HepG2 (cell line): Measurements from ENCODE around the gene FXYD6. TPM values are rescaled to one million over a fixed set of nuclear protein-coding genes. Genes with fewer than 3 reads are reported as not detected.

ENCODE experiments used
- ATAC-seq: fragments of 200-7000 bp; cut with Tn5 transposase; 3 replicates; pipeline ENCODE4 v1.9.1; 2020; ENCODE audit warnings: mild to moderate bottlenecking, moderate library complexity
- BruUV-seq: library from RNA; stranded (reverse); fragments of 400-500 nt; replicated peaks from 2 replicates; lab custom pipeline; 2021; lab: Mats Ljungman, UMichigan
- CTCF ChIA-PET: fragments of 300-600 bp; formaldehyde crosslinking; extraction: SDS; loops from one replicate; lab custom pipeline; 2021; ENCODE audit warnings: low total read pairs, inconsistent platforms, low intra/inter-chr PET ratio; lab: Yijun Ruan, JAX
- POLR2A ChIA-PET: fragments of 350-600 bp; sonication (Branson Sonifier 250); formaldehyde crosslinking; loops from one replicate; lab custom pipeline; 2020; ENCODE audit warnings: antibody characterized with exemption, inconsistent platforms; lab: Yijun Ruan, JAX
- DNase-seq: peaks from one replicate; pipeline ENCODE4 v3.0.0-alpha.2; 2015; ENCODE audit warnings: low spot score
- FAIRE-seq: peaks from 3 replicates; lab custom pipeline; 2011; peaks lifted over from hg19 to GRCh38; lab: Jason Lieb, UNC
- H2AFZ ChIP-seq: one replicate; pipeline ENCODE4 v1.6.1; 2011; ENCODE audit warnings: low read length, inconsistent platforms
- H3K27ac ChIP-seq: fragments of 300-600 bp; 3 replicates; pipeline ENCODE4 v1.8.0; 2011; ENCODE audit warnings: mixed run types, mild to moderate bottlenecking, mixed read lengths, low read length, inconsistent platforms; ENCODE audit not compliant: insufficient read depth; ENCODE audit errors: extremely low read length
- H3K27me3 ChIP-seq, 2 experiments: fragments of 200-600 bp in 1 of 2; 2 replicates in 1 of 2; 3 replicates in 1 of 2; pipeline versions ENCODE4 v1.6.0 to v1.8.0; 2011; ENCODE audit warnings: low read length in 2 of 2, mild to moderate bottlenecking in 2 of 2, moderate library complexity in 2 of 2, inconsistent platforms in 1 of 2; ENCODE audit not compliant: insufficient read depth in 2 of 2, control insufficient read depth in 1 of 2
- H3K36me3 ChIP-seq, 2 experiments: fragments of 200-600 bp in 1 of 2; replicated peaks in 1 of 2; 2 replicates in 1 of 2; 3 replicates in 1 of 2; pipeline versions ENCODE4 v1.5.1 to v1.8.0; 2011; ENCODE audit warnings: low read length in 2 of 2, inconsistent platforms in 1 of 2; ENCODE audit not compliant: insufficient read depth in 2 of 2, control insufficient read depth in 1 of 2
- H3K4me1 ChIP-seq: 2 replicates; pipeline ENCODE4 v1.5.1; 2012; ENCODE audit warnings: low read length, inconsistent platforms; ENCODE audit not compliant: insufficient read depth
- H3K4me2 ChIP-seq: 2 replicates; pipeline ENCODE4 v1.6.0; 2011; ENCODE audit warnings: low read depth, low read length, inconsistent platforms
- H3K4me3 ChIP-seq, 3 experiments: fragments of 200-600 bp in 1 of 3; sonication (generic), shearing (Covaris generic) in 1 of 3; replicated peaks in 1 of 3; 2 replicates each; pipeline ENCODE4 v1.5.1; 2011 to 2016; ENCODE audit warnings: low read length in 3 of 3, inconsistent platforms in 2 of 3, low read depth in 2 of 3, mild to moderate bottlenecking in 2 of 3, control low read depth in 1 of 3, mixed read lengths in 1 of 3; ENCODE audit not compliant: insufficient read depth in 1 of 3
- H3K79me2 ChIP-seq: one replicate; pipeline ENCODE4 v1.6.1; 2011; ENCODE audit warnings: low read length, inconsistent platforms; ENCODE audit not compliant: insufficient read depth
- H3K9ac ChIP-seq: 2 replicates; pipeline ENCODE4 v1.6.0; 2011; ENCODE audit warnings: mild to moderate bottlenecking, low read depth, low read length, inconsistent platforms; ENCODE audit not compliant: insufficient read depth
- H3K9me3 ChIP-seq: 2 replicates; pipeline ENCODE4 v1.5.1; 2012; ENCODE audit warnings: mild to moderate bottlenecking, low read length
- H4K20me1 ChIP-seq: 2 replicates; pipeline ENCODE4 v1.6.0; 2011; ENCODE audit warnings: inconsistent platforms, mild to moderate bottlenecking, low read length, moderate library complexity; ENCODE audit not compliant: insufficient read depth
- HNRNPL ChIP-seq: fragments of 200-400 bp; formaldehyde crosslinking; IDR thresholded peaks from 2 replicates; pipeline ENCODE4 v1.6.1; 2017; ENCODE audit warnings: mild to moderate bottlenecking, low read depth, low read length
- KDM5B ChIP-seq: sonication (generic); formaldehyde crosslinking; IDR thresholded peaks from 2 replicates; pipeline ENCODE4 v1.4.0; 2020; ENCODE audit warnings: missing genetic modification reagents, mild to moderate bottlenecking, borderline replicate concordance
- MEIS2 ChIP-seq: sonication (generic); formaldehyde crosslinking; IDR thresholded peaks from 2 replicates; pipeline ENCODE4 v1.9.0; 2021; ENCODE audit warnings: mild to moderate bottlenecking, missing genetic modification reagents
- NR2F6 ChIP-seq, 2 experiments: IDR thresholded peaks; 2 replicates each; pipeline ENCODE4 v1.6.1; 2016; ENCODE audit warnings: antibody characterized with exemption in 1 of 2, mild to moderate bottlenecking in 1 of 2
- PHF21A ChIP-seq: sonication (generic); formaldehyde crosslinking; IDR thresholded peaks from 2 replicates; pipeline ENCODE4 v1.5.0; 2020; ENCODE audit warnings: mild to moderate bottlenecking, missing genetic modification reagents
- PLRG1 ChIP-seq: fragments of 450-650 bp; conservative IDR thresholded peaks from 2 replicates; pipeline ENCODE4 v1.6.1; 2016
- RBM22 ChIP-seq: fragments of 200-400 bp; formaldehyde crosslinking; optimal IDR thresholded peaks from 2 replicates; pipeline ENCODE3; 2017; ENCODE audit warnings: mild to moderate bottlenecking, low read length, moderate library complexity
- TBX3 ChIP-seq: fragments of 450-650 bp; IDR thresholded peaks from 2 replicates; pipeline ENCODE4 v1.6.1; 2017; ENCODE audit warnings: antibody characterized with exemption, mild to moderate bottlenecking, inconsistent platforms, borderline replicate concordance
- ZMAT3 ChIP-seq: sonication (generic); formaldehyde crosslinking; conservative IDR thresholded peaks from 2 replicates; pipeline ENCODE4 v1.7.0; 2021; ENCODE audit warnings: missing genetic modification reagents
- ZNF230 ChIP-seq: sonication (generic); formaldehyde crosslinking; IDR thresholded peaks from 2 replicates; pipeline ENCODE4 v1.4.0; 2020; ENCODE audit warnings: mild to moderate bottlenecking, missing genetic modification reagents
- ZNF564 ChIP-seq: sonication (generic); formaldehyde crosslinking; IDR thresholded peaks from 2 replicates; pipeline ENCODE4 v1.8.1; 2023; ENCODE audit warnings: mild to moderate bottlenecking, missing genetic modification reagents
- ZNF780A ChIP-seq: sonication (generic); formaldehyde crosslinking; IDR thresholded peaks from 2 replicates; pipeline ENCODE4 v1.8.0; 2022; ENCODE audit warnings: mild to moderate bottlenecking, missing genetic modification reagents, moderate library complexity
- ZSCAN29 ChIP-seq: sonication (generic); formaldehyde crosslinking; conservative IDR thresholded peaks from 2 replicates; pipeline ENCODE4 v1.4.0; 2020; ENCODE audit warnings: mild to moderate bottlenecking, missing genetic modification reagents
- WGBS: methylation state at CpG from one replicate; pipeline ENCODE4 v1.1.6; 2017; ENCODE audit warnings: low lambda C conversion rate; 5-methylcytosine and 5-hydroxymethylcytosine counted together
- in situ Hi-C: cut with HindIII; loops from 2 replicates; pipeline ENCODE4 v1.10.0; 2017; ENCODE audit warnings: low pct_unique_long_range_greater_than_20kb; ENCODE audit not compliant: extremely low pct_ligation_motif_present
- intact Hi-C: fragments of 100-400 bp; cut with micrococcal nuclease; formaldehyde crosslinking; loops from one replicate; pipeline ENCODE4 v1.10.0; 2022; ENCODE audit not compliant: unreplicated experiment
- polyA plus RNA-seq, 8 experiments: library from polyadenylated mRNA; depleted of rRNA in 3 of 8; stranded (reverse) in 7 of 8; unstranded in 1 of 8; fragments of >200 nt; fragmentation: Illumina TruSeq in 4 of 8; extraction: Trizol in 4 of 8; gene quantifications; 2 replicates each; pipeline versions ENCODE4 v1.2.1 to v1.2.3, GENCODE V29; 2011 to 2016; ENCODE audit warnings: low read depth in 4 of 8, missing spikeins in 1 of 8, mixed read lengths in 1 of 8; ENCODE audit not compliant: insufficient read depth in 1 of 8
- total RNA-seq, 5 experiments: library from RNA; depleted of rRNA; stranded (reverse); fragments of >200 nt; fragmentation: Illumina TruSeq; extraction: Trizol; gene quantifications; 2 replicates each; pipeline ENCODE4 v1.2.3, GENCODE V29; 2016; ENCODE audit warnings: low read depth in 1 of 5
- TF ChIP-seq, protein P1 (sequence below): sonication (generic); formaldehyde crosslinking; IDR thresholded peaks from 2 replicates; pipeline ENCODE4 v1.5.1; 2020; ENCODE audit warnings: mild to moderate bottlenecking, missing genetic modification reagents, borderline replicate concordance
- TF ChIP-seq, protein P2 (sequence below): IDR thresholded peaks from 2 replicates; pipeline ENCODE4 v1.6.1; 2016; ENCODE audit warnings: mild to moderate bottlenecking
- TF ChIP-seq, protein P3 (sequence below): sonication (generic); formaldehyde crosslinking; IDR thresholded peaks from 2 replicates; pipeline ENCODE4 v1.4.0; 2020; ENCODE audit warnings: missing genetic modification reagents
- TF ChIP-seq, protein P4 (sequence below): IDR thresholded peaks from 2 replicates; pipeline ENCODE4 v1.6.1; 2016; ENCODE audit warnings: low read depth
- TF ChIP-seq, protein P5 (sequence below): sonication (generic); formaldehyde crosslinking; IDR thresholded peaks from 2 replicates; pipeline ENCODE4 v1.4.0; 2020; ENCODE audit warnings: mild to moderate bottlenecking, missing genetic modification reagents
- TF ChIP-seq, protein P6 (sequence below): sonication (generic); formaldehyde crosslinking; IDR thresholded peaks from 2 replicates; pipeline ENCODE4 v1.5.0; 2020; ENCODE audit warnings: missing genetic modification reagents

The FXYD6 gene
- total and polyA plus RNA-seq, 2 of the 13 experiments (the other 11 are each of a cell fraction or from before 2014, with no cell fraction given) = not detected

DNA sequence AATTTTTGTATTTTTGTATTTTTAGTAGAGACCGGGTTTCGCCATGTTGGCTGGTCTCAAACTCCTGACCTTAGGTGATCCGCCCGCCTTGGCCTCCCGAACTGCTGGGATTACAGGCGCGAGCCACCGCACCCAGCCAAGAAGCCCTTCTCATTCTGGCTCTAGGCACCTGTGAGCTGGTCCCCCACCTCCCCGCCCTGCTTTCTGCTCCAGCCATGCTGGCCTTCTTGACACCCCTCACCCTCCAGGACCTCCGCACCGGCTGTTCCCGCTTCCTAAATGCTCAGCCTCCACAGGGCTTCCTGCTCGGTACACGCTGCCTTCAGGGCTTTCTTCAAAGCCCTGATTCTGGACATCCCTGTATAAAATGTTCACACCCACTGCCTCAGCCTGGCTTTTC is 46.4 kb downstream of the FXYD6 start:
- no TSS peak for BruUV-seq
- POLR2A ChIA-PET = no interaction called here
- Histone ChIP-seq H4K20me1 (no peaks in the 10 kb centered on the region), H3K9me3 (no peaks in the 10 kb centered on the region), H3K4me2 (no peak overlapping the region), H3K27ac (no peak overlapping the region), H3K4me1 (peaks cover 77% of the 10 kb centered on the region), H3K36me3 (no peaks in the 10 kb centered on the region), H3K79me2 (no peaks in the 10 kb centered on the region), H3K27me3 (peaks cover 4 to 31% of the 10 kb centered on the region in 2 experiments; a peak in 4 of 5 replicates), H3K4me3 (no peak overlapping the region), H3K9ac (no peak overlapping the region), H2AFZ (no peak overlapping the region)
- CTCF ChIA-PET = no interaction called here
- ATAC-seq (no peak), FAIRE-seq (no peak), DNase-seq (no peak)
- TF ChIP-seq ZNF564 (CRISPR knock-in tag) = no peak
- no peak for TF ChIP-seq ZMAT3 (CRISPR knock-in tag)
- TF ChIP-seq ZNF780A = no peak
- TF ChIP-seq, protein P1, sequence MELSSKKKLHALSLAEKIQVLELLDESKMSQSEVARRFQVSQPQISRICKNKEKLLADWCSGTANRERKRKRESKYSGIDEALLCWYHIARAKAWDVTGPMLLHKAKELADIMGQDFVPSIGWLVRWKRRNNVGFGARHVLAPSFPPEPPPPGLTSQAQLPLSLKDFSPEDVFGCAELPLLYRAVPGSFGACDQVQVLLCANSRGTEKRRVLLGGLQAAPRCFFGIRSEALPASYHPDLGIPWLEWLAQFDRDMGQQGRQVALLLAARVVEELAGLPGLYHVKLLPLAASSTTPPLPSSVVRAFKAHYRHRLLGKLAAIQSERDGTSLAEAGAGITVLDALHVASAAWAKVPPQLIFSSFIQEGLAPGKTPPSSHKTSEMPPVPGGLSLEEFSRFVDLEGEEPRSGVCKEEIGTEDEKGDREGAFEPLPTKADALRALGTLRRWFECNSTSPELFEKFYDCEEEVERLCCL (CRISPR knock-in tag) = no peak
- no peak for TF ChIP-seq MEIS2 (CRISPR knock-in tag)
- no peak for TF ChIP-seq ZSCAN29
- TF ChIP-seq, protein P2, sequence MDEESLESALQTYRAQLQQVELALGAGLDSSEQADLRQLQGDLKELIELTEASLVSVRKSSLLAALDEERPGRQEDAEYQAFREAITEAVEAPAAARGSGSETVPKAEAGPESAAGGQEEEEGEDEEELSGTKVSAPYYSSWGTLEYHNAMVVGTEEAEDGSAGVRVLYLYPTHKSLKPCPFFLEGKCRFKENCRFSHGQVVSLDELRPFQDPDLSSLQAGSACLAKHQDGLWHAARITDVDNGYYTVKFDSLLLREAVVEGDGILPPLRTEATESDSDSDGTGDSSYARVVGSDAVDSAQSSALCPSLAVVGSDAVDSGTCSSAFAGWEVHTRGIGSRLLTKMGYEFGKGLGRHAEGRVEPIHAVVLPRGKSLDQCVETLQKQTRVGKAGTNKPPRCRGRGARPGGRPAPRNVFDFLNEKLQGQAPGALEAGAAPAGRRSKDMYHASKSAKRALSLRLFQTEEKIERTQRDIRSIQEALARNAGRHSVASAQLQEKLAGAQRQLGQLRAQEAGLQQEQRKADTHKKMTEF (CRISPR knock-in tag) = no peak
- TF ChIP-seq, protein P3, sequence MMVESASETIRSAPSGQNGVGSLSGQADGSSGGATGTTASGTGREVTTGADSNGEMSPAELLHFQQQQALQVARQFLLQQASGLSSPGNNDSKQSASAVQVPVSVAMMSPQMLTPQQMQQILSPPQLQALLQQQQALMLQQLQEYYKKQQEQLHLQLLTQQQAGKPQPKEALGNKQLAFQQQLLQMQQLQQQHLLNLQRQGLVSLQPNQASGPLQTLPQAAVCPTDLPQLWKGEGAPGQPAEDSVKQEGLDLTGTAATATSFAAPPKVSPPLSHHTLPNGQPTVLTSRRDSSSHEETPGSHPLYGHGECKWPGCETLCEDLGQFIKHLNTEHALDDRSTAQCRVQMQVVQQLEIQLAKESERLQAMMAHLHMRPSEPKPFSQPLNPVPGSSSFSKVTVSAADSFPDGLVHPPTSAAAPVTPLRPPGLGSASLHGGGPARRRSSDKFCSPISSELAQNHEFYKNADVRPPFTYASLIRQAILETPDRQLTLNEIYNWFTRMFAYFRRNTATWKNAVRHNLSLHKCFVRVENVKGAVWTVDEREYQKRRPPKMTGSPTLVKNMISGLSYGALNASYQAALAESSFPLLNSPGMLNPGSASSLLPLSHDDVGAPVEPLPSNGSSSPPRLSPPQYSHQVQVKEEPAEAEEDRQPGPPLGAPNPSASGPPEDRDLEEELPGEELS = no peak
- TF ChIP-seq, protein P4, sequence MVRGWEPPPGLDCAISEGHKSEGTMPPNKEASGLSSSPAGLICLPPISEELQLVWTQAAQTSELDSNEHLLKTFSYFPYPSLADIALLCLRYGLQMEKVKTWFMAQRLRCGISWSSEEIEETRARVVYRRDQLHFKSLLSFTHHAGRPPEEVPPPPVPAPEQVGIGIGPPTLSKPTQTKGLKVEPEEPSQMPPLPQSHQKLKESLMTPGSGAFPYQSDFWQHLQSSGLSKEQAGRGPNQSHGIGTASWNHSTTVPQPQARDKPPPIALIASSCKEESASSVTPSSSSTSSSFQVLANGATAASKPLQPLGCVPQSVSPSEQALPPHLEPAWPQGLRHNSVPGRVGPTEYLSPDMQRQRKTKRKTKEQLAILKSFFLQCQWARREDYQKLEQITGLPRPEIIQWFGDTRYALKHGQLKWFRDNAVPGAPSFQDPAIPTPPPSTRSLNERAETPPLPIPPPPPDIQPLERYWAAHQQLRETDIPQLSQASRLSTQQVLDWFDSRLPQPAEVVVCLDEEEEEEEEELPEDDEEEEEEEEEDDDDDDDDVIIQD (CRISPR knock-in tag) = no peak
- no peak for TF ChIP-seq NR2F6 (IDR thresholded peaks at IDR 0.05)
- no peak for TF ChIP-seq NR2F6 (CRISPR knock-in tag; IDR thresholded peaks at IDR 0.05)
- TF ChIP-seq, protein P5, sequence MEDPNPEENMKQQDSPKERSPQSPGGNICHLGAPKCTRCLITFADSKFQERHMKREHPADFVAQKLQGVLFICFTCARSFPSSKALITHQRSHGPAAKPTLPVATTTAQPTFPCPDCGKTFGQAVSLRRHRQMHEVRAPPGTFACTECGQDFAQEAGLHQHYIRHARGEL (CRISPR knock-in tag) = no peak
- TF ChIP-seq PLRG1 = no peak
- no peak for TF ChIP-seq TBX3
- TF ChIP-seq, protein P6, sequence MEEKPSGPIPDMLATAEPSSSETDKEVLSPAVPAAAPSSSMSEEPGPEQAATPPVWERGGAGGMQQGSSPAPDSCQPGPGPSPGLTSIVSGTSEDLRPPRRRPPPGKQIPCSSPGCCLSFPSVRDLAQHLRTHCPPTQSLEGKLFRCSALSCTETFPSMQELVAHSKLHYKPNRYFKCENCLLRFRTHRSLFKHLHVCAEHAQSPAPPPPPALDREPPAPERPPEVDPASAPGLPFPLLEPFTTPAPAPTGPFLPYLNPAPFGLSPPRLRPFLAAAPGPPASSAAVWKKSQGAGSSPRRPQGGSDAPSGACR (CRISPR knock-in tag) = no peak
- no peak for TF ChIP-seq ZNF230 (CRISPR knock-in tag)
- TF ChIP-seq HNRNPL = no peak
- TF ChIP-seq PHF21A = no peak
- TF ChIP-seq RBM22 = no peak
- TF ChIP-seq KDM5B (CRISPR knock-in tag) = no peak
- WGBS = 73% methylated on average over 14 of the region's 14 CpGs
- in situ Hi-C loops = loop anchor here (10.0 kb wide), 1 partner anchor 225 kb away; no protein-coding TSS in a partner anchor
- intact Hi-C loops = no loop called here
